GM12878 (cell line): Measurements from ENCODE around the gene SETD4. TPM values are rescaled to one million over a fixed set of nuclear protein-coding genes. Genes with fewer than 3 reads are reported as not detected.
A peak's percentile ranks its signal among the peaks of the same experiment; 100 is the strongest.

Experiments
- BACH1 ChIP-seq: fragments of 450-650 bp; IDR thresholded peaks from 2 replicates; pipeline ENCODE4 v1.6.1; 2017; ENCODE audit warnings: mild to moderate bottlenecking, borderline replicate concordance
- CHD2 ChIP-seq: IDR thresholded peaks from 2 replicates; pipeline ENCODE4 v1.6.1; 2011; ENCODE audit warnings: low read depth, low read length, improper control_type of control experiment, borderline replicate concordance
- CREM ChIP-seq: IDR thresholded peaks from 2 replicates; pipeline ENCODE4 v1.6.1; 2014; ENCODE audit warnings: antibody characterized with exemption, low read depth
- FOS ChIP-seq: IDR thresholded peaks from 3 replicates; pipeline ENCODE4 v1.6.1; 2011; ENCODE audit warnings: borderline replicate concordance; ENCODE audit not compliant: insufficient read length; ENCODE audit errors: extremely low read depth
- HDAC6 ChIP-seq: fragments of 200-600 bp; sonication (generic); IDR thresholded peaks from one replicate; pipeline ENCODE4 v1.8.0; 2017; ENCODE audit warnings: antibody characterized with exemption; ENCODE audit not compliant: unreplicated experiment
- MEF2B ChIP-seq: fragments of 450-650 bp; IDR thresholded peaks from 2 replicates; pipeline ENCODE4 v1.6.1; 2018; ENCODE audit warnings: mild to moderate bottlenecking, moderate library complexity; ENCODE audit not compliant: partially characterized antibody, poor library complexity, severe bottlenecking
- MTA2 ChIP-seq: fragments of 450-650 bp; IDR thresholded peaks from 2 replicates; pipeline ENCODE4 v1.6.1; 2016; ENCODE audit warnings: low read depth, mild to moderate bottlenecking, moderate library complexity
- NFYB ChIP-seq: IDR thresholded peaks from 2 replicates; pipeline ENCODE4 v1.6.1; 2011; ENCODE audit warnings: low read depth, mild to moderate bottlenecking, low read length, improper control_type of control experiment, moderate library complexity; ENCODE audit not compliant: insufficient read depth
- NR2C1 ChIP-seq: fragments of 450-650 bp; IDR thresholded peaks from 2 replicates; pipeline ENCODE4 v1.6.1; 2017; ENCODE audit warnings: antibody characterized with exemption, mild to moderate bottlenecking, moderate library complexity
- NR2C2 ChIP-seq: IDR thresholded peaks from 2 replicates; pipeline ENCODE4 v1.6.1; 2011; ENCODE audit warnings: borderline replicate concordance, low read depth; ENCODE audit not compliant: control insufficient read depth, insufficient read length
- PAX5 ChIP-seq: IDR thresholded peaks from 2 replicates; pipeline ENCODE4 v1.6.1; 2011; ENCODE audit warnings: low read depth, low read length, borderline replicate concordance
- PML ChIP-seq: IDR thresholded peaks from 2 replicates; pipeline ENCODE4 v1.6.1; 2012; ENCODE audit warnings: low read length, inconsistent platforms
- POLR2AphosphoS5 ChIP-seq: IDR thresholded peaks from 2 replicates; pipeline ENCODE4 v1.6.1; 2011; ENCODE audit warnings: mild to moderate bottlenecking, low read length, inconsistent platforms
- RCOR1 ChIP-seq: conservative IDR thresholded peaks from 2 replicates; pipeline ENCODE4 v1.6.1; 2012; ENCODE audit warnings: low read depth, low read length, improper control_type of control experiment
- RFX5 ChIP-seq: IDR thresholded peaks from 2 replicates; pipeline ENCODE4 v1.6.1; 2011; ENCODE audit warnings: low read depth, low read length, improper control_type of control experiment
- SPI1 ChIP-seq: IDR thresholded peaks from 2 replicates; pipeline ENCODE4 v1.6.1; 2011; ENCODE audit warnings: low read depth, mild to moderate bottlenecking, low read length, moderate library complexity, borderline replicate concordance; ENCODE audit not compliant: insufficient read depth
- TCF3 ChIP-seq: IDR thresholded peaks from 2 replicates; pipeline ENCODE4 v1.6.1; 2012; ENCODE audit warnings: low read depth, mild to moderate bottlenecking, low read length, borderline replicate concordance; ENCODE audit not compliant: insufficient read depth
- YBX1 ChIP-seq: fragments of 450-650 bp; IDR thresholded peaks from 2 replicates; pipeline ENCODE4 v1.6.1; 2016; ENCODE audit warnings: antibody characterized with exemption
- YY1 ChIP-seq: IDR thresholded peaks from 2 replicates; pipeline ENCODE4 v1.6.1; 2011; ENCODE audit warnings: low read depth, mild to moderate bottlenecking, low read length
- ZBED1 ChIP-seq: IDR thresholded peaks from 2 replicates; pipeline ENCODE4 v1.6.1; 2016; ENCODE audit warnings: borderline replicate concordance
- polyA plus RNA-seq, 11 experiments: library from polyadenylated mRNA; depleted of rRNA in 4 of 11; unstranded in 6 of 11; stranded (reverse) in 5 of 11; fragments of >200 nt; fragmentation: Nextera tagmentation in 4 of 11; fragmentation: Illumina TruSeq in 1 of 11; extraction: Ambion mirVana in 4 of 11; extraction: Trizol in 1 of 11; gene quantifications; 1 replicate in 1 of 11; 2 replicates in 10 of 11; pipeline versions ENCODE4 v1.2.1 to v1.2.3, GENCODE V29; 2011 to 2016; ENCODE audit warnings: inconsistent platforms in 2 of 11, missing spikeins in 2 of 11, low read depth in 1 of 11
- total RNA-seq, 4 experiments: library from RNA; depleted of rRNA in 3 of 4; stranded (reverse); fragments of >200 nt in 3 of 4; fragmentation: Illumina TruSeq in 1 of 4; extraction: Trizol in 1 of 4; gene quantifications; 2 replicates each; pipeline versions ENCODE4 v1.2.1 to v1.2.3, GENCODE V29; 2013 to 2021
- TF ChIP-seq, protein P1 (sequence below): IDR thresholded peaks from 2 replicates; pipeline ENCODE4 v1.6.1; 2011; ENCODE audit warnings: borderline replicate concordance, low read depth, mild to moderate bottlenecking, moderate library complexity, low read length; ENCODE audit not compliant: insufficient read depth, poor library complexity, severe bottlenecking
- TF ChIP-seq, protein P2 (sequence below): fragments of 450-650 bp; formaldehyde crosslinking; IDR thresholded peaks from 2 replicates; pipeline ENCODE4 v1.4.0; 2020; ENCODE audit warnings: mild to moderate bottlenecking, moderate library complexity
- TF ChIP-seq, protein P3 (sequence below): fragments of 450-650 bp; IDR thresholded peaks from 2 replicates; pipeline ENCODE4 v1.6.1; 2017; ENCODE audit warnings: mild to moderate bottlenecking, low read depth, inconsistent platforms; ENCODE audit not compliant: poor library complexity, severe bottlenecking

Gene SETD4
- total and polyA plus RNA-seq, 10 of the 15 experiments (the other 5 are each of a cell fraction or from before 2014, with no cell fraction given): 10.3 to 37.0 (median 18.6) TPM

DNA sequence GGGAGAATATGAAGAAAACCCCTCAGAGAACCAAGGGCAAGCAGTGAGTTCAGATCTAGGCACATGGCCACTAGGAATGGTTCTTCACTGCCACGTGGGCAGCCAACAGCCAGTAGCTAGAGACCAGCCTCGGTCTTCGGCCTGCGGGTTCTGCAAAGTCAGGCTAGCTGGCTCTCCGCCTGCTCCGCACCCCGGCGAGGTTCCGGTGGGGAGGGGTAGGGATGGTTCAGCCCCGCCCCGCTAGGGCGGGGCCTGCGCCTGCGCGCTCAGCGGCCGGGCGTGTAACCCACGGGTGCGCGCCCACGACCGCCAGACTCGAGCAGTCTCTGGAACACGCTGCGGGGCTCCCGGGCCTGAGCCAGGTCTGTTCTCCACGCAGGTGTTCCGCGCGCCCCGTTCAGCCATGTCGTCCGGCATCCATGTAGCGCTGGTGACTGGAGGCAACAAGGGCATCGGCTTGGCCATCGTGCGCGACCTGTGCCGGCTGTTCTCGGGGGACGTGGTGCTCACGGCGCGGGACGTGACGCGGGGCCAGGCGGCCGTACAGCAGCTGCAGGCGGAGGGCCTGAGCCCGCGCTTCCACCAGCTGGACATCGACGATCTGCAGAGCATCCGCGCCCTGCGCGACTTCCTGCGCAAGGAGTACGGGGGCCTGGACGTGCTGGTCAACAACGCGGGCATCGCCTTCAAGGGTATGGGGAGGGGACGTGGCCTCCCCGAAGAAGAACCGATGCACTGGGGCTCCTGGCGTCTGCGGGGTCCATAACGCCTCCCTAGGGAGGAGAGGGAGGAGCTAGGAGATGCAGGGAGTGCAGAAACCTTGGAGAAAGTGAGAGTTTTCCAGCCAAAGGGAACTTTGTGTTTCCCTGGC is 9.6 kb upstream of the SETD4 start, which contains the start of gene CBR1 (continued):
- no peak for TF ChIP-seq NR2C1
- TF ChIP-seq MTA2: no peak
- TF ChIP-seq HDAC6: peak; percentile 41
- 0 out of 2 replicates have a peak, but pooled peaks have one; percentile 24 for TF ChIP-seq TCF3
- TF ChIP-seq, protein P1, sequence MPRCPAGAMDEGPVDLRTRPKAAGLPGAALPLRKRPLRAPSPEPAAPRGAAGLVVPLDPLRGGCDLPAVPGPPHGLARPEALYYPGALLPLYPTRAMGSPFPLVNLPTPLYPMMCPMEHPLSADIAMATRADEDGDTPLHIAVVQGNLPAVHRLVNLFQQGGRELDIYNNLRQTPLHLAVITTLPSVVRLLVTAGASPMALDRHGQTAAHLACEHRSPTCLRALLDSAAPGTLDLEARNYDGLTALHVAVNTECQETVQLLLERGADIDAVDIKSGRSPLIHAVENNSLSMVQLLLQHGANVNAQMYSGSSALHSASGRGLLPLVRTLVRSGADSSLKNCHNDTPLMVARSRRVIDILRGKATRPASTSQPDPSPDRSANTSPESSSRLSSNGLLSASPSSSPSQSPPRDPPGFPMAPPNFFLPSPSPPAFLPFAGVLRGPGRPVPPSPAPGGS: no peak
- TF ChIP-seq, protein P2, sequence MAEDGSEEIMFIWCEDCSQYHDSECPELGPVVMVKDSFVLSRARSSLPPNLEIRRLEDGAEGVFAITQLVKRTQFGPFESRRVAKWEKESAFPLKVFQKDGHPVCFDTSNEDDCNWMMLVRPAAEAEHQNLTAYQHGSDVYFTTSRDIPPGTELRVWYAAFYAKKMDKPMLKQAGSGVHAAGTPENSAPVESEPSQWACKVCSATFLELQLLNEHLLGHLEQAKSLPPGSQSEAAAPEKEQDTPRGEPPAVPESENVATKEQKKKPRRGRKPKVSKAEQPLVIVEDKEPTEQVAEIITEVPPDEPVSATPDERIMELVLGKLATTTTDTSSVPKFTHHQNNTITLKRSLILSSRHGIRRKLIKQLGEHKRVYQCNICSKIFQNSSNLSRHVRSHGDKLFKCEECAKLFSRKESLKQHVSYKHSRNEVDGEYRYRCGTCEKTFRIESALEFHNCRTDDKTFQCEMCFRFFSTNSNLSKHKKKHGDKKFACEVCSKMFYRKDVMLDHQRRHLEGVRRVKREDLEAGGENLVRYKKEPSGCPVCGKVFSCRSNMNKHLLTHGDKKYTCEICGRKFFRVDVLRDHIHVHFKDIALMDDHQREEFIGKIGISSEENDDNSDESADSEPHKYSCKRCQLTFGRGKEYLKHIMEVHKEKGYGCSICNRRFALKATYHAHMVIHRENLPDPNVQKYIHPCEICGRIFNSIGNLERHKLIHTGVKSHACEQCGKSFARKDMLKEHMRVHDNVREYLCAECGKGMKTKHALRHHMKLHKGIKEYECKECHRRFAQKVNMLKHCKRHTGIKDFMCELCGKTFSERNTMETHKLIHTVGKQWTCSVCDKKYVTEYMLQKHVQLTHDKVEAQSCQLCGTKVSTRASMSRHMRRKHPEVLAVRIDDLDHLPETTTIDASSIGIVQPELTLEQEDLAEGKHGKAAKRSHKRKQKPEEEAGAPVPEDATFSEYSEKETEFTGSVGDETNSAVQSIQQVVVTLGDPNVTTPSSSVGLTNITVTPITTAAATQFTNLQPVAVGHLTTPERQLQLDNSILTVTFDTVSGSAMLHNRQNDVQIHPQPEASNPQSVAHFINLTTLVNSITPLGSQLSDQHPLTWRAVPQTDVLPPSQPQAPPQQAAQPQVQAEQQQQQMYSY: no peak
- peak; percentile 71; the same call in 1 of the 2 replicates for TF ChIP-seq BACH1
- TF ChIP-seq SPI1: no peak
- no peak for TF ChIP-seq CHD2
- no peak for TF ChIP-seq FOS
- TF ChIP-seq YY1: 0 out of 2 replicates have a peak, but pooled peaks have one; percentile 38
- peak; percentile 56; the same call in 1 of the 2 replicates for TF ChIP-seq NFYB
- no peak for TF ChIP-seq NR2C2
- peak; percentile 73; the same call in 1 of the 2 replicates for TF ChIP-seq POLR2AphosphoS5
- no peak for TF ChIP-seq RCOR1
- TF ChIP-seq RFX5: no peak
- no peak for TF ChIP-seq YBX1
- TF ChIP-seq, protein P3, sequence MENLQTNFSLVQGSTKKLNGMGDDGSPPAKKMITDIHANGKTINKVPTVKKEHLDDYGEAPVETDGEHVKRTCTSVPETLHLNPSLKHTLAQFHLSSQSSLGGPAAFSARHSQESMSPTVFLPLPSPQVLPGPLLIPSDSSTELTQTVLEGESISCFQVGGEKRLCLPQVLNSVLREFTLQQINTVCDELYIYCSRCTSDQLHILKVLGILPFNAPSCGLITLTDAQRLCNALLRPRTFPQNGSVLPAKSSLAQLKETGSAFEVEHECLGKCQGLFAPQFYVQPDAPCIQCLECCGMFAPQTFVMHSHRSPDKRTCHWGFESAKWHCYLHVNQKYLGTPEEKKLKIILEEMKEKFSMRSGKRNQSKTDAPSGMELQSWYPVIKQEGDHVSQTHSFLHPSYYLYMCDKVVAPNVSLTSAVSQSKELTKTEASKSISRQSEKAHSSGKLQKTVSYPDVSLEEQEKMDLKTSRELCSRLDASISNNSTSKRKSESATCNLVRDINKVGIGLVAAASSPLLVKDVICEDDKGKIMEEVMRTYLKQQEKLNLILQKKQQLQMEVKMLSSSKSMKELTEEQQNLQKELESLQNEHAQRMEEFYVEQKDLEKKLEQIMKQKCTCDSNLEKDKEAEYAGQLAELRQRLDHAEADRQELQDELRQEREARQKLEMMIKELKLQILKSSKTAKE: no peak
- TF ChIP-seq MEF2B: no peak
- no peak for TF ChIP-seq ZBED1
- 0 out of 2 replicates have a peak, but pooled peaks have one; percentile 31 for TF ChIP-seq CREM
- TF ChIP-seq PAX5: 0 out of 2 replicates have a peak, but pooled peaks have one; percentile 7
- TF ChIP-seq PML: no peak; the same call in 1 of the 2 replicates
